Stimulated activated CD4-positive, alpha-beta T cell treated with anti-CD3 and anti-CD28 coated beads, Interleukin-4, amount 100 ng/mL, for 1 hour (primary cell): ENCODE measurements around the gene RSRP1.
"Not testable (repeated sequence)": the region's sequence is repeated elsewhere in the genome, so short reads cannot be mapped to it uniquely, and the experiment has no call there.

Source experiments
- DNase-seq: peaks from one replicate; pipeline ENCODE4 v3.0.0-alpha.2; 2020

Gene RSRP1, protein sequence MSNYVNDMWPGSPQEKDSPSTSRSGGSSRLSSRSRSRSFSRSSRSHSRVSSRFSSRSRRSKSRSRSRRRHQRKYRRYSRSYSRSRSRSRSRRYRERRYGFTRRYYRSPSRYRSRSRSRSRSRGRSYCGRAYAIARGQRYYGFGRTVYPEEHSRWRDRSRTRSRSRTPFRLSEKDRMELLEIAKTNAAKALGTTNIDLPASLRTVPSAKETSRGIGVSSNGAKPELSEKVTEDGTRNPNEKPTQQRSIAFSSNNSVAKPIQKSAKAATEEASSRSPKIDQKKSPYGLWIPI

DNA sequence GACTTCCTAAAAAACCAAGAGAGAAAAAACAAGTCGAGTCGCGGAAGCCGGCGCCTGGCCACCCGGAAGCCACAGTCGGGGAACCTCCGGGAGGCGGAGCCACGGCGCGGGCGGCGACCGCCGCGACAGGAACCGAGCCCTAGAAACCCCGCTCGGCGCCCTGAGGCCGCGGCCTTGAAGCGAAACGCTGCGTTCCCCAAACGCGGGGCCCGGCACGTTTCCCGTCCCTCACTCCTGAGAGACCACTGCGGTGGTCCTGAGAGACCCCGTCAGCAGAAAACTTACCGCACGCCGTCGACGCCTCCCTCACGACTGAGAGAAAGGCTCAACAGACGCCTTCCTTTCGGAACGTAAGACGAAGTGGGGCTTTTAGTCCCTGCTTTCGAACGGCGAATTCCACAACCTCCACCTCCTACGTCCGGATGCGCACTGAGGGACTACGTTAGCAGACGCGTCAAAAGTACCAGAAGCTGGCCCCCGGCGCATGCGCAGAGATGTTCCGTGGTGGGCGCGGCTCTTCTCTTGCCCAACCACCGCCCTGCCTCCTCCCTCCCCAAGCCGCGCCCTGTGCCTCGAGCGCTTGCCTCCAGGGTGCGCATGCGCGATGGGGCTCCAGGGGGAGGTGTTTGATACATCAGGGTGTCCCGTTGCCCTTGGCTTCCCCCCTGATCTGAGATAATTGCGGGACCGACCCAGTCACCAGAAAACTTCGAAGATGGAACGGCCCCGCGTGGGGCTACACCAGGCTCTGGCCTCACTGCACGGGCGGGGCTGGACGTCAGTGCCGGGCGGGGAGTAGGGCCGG lies at the start of gene RSRP1:
Gene RSRP1, minus strand, starts transcription at position 431 of the 805 bp plus-strand sequence. CDS start 491 bp downstream, outside the sequence.
- DNase-seq: peak; percentile 100

DNA sequence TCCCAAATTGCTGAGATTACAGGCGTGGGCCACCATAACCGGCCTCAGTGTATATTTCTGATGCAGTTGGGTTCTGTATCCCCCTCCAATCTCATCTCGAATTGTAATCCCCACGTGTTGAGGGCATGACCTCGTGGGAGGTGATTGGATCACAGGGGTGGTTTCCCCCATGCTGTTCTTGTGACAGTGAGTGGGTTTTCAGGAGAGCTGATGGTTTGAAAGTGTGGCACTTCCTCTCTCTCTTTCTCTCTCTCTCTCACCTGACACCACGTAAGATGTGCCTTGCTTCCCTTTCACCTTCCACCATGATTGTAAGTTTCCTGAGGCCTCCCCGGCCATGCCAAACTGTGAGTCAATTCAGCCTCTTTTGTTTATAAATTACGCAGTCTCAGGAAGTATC lies 49.2 kb upstream of the RSRP1 start:
- DNase-seq: not testable (repeated sequence)

GRCh38 chr1:25294889-25295826 lies 47.9 kb upstream of the RSRP1 start:
- DNase-seq: not testable (repeated sequence)

DNA sequence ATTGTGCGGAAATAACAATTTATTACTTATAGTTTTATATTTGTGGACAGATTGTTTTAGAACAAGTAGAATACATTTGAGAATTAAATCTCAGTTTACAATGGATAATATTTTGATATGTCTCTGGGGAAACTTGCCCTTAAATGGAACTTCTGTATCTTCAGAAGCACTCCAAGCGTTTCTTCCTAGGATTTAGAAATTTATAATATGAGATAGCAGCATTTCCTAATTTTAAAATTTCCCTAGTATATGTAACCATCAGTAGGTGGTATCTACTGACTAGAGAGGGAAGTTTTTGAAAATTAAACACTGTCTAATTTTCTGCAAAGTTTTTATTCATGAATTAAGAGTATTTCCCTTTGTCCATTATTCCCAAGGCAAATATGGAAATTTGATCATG lies 46.2 kb upstream of the RSRP1 start:
- not testable (repeated sequence) for DNase-seq

DNA sequence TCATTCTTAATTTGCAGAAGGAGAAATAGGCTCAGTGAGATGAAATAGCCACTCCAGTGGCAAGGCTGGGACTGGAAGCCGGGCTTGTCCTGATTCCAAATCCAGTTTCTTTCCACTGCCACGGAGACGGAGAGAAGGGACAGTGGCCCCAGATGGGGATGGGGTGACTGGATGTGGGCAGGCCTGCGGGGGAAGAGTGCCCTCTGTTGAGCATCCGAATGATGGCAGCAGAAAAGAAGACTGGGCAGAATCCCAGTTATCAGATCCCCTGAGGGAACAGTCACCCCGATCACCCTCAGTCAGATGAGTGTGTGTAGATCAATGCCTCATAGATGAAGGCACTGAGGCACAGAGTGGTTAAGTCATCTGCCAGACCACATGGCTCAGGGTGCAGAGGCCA lies 42.8 kb upstream of the RSRP1 start:
- DNase-seq: not testable (repeated sequence)

- not testable (repeated sequence) for DNase-seq
These were observed 41.4 kb upstream of the RSRP1 start for GRCh38 chr1:25288573-25289101.

- DNase-seq: not testable (repeated sequence)
These were observed 39.9 kb upstream of the RSRP1 start for GRCh38 chr1:25287164-25287563.

GRCh38 chr1:25285862-25286261 lies 38.6 kb upstream of the RSRP1 start:
- not testable (repeated sequence) for DNase-seq

- DNase-seq: not testable (repeated sequence)
These were observed 32.4 kb upstream of the RSRP1 start for GRCh38 chr1:25279693-25280111.

DNA sequence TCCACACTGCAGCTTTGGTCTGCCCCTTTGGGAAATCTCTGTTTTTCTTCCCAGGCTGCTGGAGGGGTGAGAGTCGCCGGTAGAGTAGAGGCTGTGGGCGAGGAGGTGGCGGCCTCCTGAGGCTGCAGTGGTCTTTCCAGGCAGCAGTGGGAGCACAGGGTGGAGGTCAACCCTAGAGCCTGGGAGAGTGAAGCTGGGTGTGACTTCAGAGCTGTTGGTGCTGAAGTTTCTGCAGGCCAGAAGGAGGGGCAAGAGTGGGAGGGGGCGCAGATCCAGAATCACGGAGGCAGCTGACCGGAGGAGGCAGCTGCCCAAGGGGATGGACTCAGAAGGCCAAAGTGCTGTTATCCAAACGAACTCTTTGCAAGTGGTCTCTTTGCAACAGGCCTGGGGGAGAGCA lies 31.5 kb upstream of the RSRP1 start:
- DNase-seq: not testable (repeated sequence)

GRCh38 chr1:25278358-25278757 lies 31.1 kb upstream of the RSRP1 start:
- DNase-seq: not testable (repeated sequence)

DNA sequence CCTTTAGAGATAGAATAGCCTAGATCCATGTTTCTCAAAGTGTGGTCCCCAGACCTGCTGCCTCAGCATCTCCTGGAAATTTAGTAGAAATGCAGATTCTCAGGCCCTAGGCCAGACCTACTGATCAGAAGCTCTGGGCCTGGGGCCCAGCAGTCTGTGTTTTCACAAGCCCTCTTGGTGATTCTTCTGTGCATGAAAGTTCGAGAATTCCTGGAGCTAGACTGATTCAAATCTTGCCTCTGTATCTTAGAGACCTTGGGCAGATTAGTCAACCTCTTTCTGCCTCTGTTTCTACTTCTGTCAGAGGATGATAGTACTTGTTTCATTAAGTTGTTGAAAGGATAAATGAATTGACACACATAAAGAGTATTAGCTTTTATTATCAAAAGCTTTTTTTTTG lies 30.0 kb upstream of the RSRP1 start:
- DNase-seq: not testable (repeated sequence)

DNA sequence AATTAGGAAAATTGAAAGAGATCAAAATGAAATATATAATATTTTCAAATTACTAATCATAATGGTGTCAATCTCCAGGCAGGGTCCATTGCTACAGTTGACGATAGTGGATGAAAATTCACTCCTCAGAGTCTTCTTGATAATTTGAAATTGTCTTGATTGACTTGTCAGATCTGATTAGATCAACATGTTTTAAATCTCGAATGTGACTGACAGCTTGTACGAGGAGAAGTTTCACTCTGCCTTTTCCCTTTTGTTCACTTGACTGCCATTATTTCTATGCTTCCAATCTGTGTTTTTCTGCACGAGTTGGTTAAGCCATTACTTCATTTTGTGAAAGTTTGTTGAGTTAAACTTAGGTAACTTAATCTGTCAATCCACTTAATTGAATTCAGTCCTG lies 28.4 kb upstream of the RSRP1 start:
- not testable (repeated sequence) for DNase-seq

DNA sequence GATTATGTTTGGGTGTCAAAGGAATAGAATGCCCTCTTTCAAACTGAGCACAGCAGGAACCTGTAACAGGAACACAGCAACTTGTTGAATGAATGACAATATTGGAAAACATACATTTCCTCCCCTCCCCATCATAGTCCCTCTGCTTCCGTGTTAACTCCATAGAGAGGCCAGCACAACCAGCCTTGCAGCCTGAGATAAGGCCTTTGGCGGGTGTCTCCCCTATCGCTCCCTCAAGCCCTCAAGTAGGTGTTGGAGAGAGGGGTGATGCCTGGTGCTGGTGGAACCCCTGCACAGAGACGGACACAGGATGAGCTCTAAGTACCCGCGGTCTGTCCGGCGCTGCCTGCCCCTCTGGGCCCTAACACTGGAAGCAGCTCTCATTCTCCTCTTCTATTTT lies 25.0 kb upstream of the RSRP1 start, which contains the start of gene RHD:
Gene RHD, plus strand, starts transcription at position 272 of the 400 bp plus-strand sequence. Its CDS starts 39 bp downstream, at position 311.
- DNase-seq: not testable (repeated sequence)

- not testable (repeated sequence) for DNase-seq
These were observed 21.0 kb upstream of the RSRP1 start for GRCh38 chr1:25268143-25268760.

- peak; percentile 92 for DNase-seq
These were observed 20.3 kb upstream of the RSRP1 start for GRCh38 chr1:25267288-25268142.

GRCh38 chr1:25266554-25267287 lies 19.5 kb upstream of the RSRP1 start:
- peak; percentile 13 for DNase-seq

- DNase-seq: not testable (repeated sequence)
These were observed 13.1 kb upstream of the RSRP1 start for GRCh38 chr1:25260336-25260735.

DNA sequence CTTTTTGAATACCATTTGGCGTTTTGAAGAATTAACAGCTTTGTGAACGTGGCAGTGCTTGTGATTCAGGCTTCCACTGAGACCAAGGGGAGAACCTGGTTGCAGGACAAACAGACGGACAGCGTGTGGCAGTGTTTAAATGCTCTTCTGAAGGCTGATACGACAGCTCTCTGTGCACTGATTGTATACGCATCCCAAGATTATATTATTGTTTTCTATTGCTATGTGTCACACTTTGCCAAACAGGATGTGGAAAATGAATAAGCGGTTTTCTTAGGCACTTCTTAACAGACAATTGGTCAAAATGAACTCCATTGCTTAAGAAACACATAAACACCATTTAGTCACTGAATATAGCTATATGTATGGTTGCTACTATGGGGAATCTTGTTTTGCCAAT lies 12.6 kb upstream of the RSRP1 start:
- not testable (repeated sequence) for DNase-seq

- no peak for DNase-seq
These were observed 9.9 kb upstream of the RSRP1 start for GRCh38 chr1:25257196-25257595.
